IMR-90 (cell line): ENCODE results near the gene SGK1.

ENCODE experiments used
- CEBPB ChIP-seq: IDR thresholded peaks from 2 replicates; pipeline ENCODE4 v1.6.1; 2012; ENCODE audit warnings: low read depth, low read length, improper control_type of control experiment
- CHD1 ChIP-seq: IDR thresholded peaks from 2 replicates; pipeline ENCODE4 v1.6.1; 2012; ENCODE audit warnings: low read depth, low read length, improper control_type of control experiment
- MAFK ChIP-seq: IDR thresholded peaks from 2 replicates; pipeline ENCODE4 v1.6.1; 2012; ENCODE audit warnings: low read depth, low read length, improper control_type of control experiment
- MAZ ChIP-seq: IDR thresholded peaks from 2 replicates; pipeline ENCODE4 v1.6.1; 2012; ENCODE audit warnings: low read depth, mild to moderate bottlenecking, low read length, improper control_type of control experiment, moderate library complexity, borderline replicate concordance
- MXI1 ChIP-seq: IDR thresholded peaks from 2 replicates; pipeline ENCODE4 v1.6.1; 2012; ENCODE audit warnings: low read depth, mild to moderate bottlenecking, low read length, moderate library complexity, borderline replicate concordance
- NFE2L2 ChIP-seq: fragments of 150-350 bp; IDR thresholded peaks from 2 replicates; pipeline ENCODE4 v1.6.1; 2016; ENCODE audit warnings: low read depth, mild to moderate bottlenecking, low read length
- POLR2A ChIP-seq: IDR thresholded peaks from 2 replicates; pipeline ENCODE4 v1.6.1; 2012; ENCODE audit warnings: mild to moderate bottlenecking, low read depth, low read length
- RAD21 ChIP-seq: IDR thresholded peaks from 2 replicates; pipeline ENCODE4 v1.6.1; 2012; ENCODE audit warnings: low read length, improper control_type of control experiment
- RCOR1 ChIP-seq: IDR thresholded peaks from 2 replicates; pipeline ENCODE4 v1.6.1; 2012; ENCODE audit warnings: mild to moderate bottlenecking, low read length, improper control_type of control experiment; ENCODE audit not compliant: insufficient replicate concordance
- RFX5 ChIP-seq: IDR thresholded peaks from 2 replicates; pipeline ENCODE4 v1.8.0; 2012; ENCODE audit warnings: low read depth, mild to moderate bottlenecking, low read length, moderate library complexity
- TF ChIP-seq, protein P1 (sequence below): conservative IDR thresholded peaks from 2 replicates; pipeline ENCODE4 v1.5.1; 2012; ENCODE audit warnings: mild to moderate bottlenecking, low read depth, low read length, improper control_type of control experiment

DNA sequence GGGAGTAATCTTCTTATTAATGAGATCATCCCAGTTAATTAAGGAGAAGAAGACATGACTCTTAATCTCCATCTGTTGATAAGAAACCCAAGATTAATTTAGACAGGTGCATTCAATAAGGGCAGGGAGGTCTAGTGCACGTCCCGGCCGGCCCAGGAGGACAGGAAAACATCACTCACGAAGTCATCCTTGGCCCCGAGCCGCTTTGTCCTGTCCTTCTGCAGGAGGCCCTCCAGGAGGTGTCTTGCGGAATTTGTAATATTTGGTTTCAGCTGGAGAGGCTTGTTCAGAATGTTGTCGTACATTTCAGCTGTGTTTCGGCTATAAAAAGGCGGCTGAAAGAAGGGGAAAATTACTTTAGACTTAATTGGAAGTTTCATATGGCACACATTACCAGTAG lies 147.1 kb downstream of the SGK1 start:
- TF ChIP-seq, protein P1, sequence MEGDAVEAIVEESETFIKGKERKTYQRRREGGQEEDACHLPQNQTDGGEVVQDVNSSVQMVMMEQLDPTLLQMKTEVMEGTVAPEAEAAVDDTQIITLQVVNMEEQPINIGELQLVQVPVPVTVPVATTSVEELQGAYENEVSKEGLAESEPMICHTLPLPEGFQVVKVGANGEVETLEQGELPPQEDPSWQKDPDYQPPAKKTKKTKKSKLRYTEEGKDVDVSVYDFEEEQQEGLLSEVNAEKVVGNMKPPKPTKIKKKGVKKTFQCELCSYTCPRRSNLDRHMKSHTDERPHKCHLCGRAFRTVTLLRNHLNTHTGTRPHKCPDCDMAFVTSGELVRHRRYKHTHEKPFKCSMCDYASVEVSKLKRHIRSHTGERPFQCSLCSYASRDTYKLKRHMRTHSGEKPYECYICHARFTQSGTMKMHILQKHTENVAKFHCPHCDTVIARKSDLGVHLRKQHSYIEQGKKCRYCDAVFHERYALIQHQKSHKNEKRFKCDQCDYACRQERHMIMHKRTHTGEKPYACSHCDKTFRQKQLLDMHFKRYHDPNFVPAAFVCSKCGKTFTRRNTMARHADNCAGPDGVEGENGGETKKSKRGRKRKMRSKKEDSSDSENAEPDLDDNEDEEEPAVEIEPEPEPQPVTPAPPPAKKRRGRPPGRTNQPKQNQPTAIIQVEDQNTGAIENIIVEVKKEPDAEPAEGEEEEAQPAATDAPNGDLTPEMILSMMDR = no peak
- TF ChIP-seq CEBPB (no peak), RFX5 (no peak), MAZ (no peak), POLR2A (no peak), RAD21 (no peak), NFE2L2 (no peak), MAFK (no peak), MXI1 (no peak), CHD1 (no peak), RCOR1 (no peak)
